Activated CD4-positive, CD25-positive, alpha-beta regulatory T cell treated with anti-CD3 and anti-CD28 coated beads, Interleukin-2, amount 50 U/mL, for 72 hours (primary cell): ENCODE results near the gene RAB40B.

ENCODE experiments used
- DNase-seq: peaks from one replicate; pipeline ENCODE4 v3.0.0; 2021

Gene RAB40B

GRCh38 chr17:82691714-82692113, 6.8 kb downstream of the RAB40B start:
- DNase-seq: no peak

DNA sequence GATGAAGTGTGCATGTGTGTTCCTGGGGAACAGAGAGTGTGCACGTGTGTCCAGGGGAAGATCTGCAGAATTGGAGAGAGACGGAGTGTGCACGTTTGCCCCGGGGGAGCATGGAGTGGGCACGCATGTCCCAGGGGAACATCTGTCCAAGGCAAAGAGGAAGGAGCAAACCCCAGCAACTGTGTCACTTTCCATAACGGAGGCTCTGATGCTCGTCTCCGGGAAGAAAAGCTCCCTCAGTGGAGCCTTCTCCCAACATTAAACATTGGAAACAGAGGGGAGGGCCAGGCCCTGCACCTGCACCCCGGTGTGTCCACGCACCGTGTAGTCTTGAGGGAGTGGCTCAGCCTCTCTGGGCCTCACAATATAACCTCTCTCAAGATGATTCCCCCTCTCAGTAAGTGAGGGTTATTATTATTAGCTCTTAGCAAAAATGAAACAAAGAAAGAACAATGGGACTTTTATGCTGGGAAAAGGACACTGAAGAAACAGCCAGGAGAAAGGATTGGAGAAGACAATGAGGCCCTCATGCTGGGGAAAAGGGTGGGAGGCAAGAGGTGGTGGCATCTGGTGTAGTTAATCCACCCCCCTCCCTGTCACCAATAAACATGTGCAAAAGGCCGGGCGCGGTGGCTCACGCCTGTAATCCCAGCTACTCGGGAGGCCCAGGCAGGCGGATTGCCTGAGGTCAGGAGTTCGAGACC, 7.6 kb downstream of the RAB40B start:
- DNase-seq: no peak

- no peak for DNase-seq
Observed at GRCh38 chr17:82689077-82689476, 9.4 kb downstream of the RAB40B start.

GRCh38 chr17:82687871-82688270, 10.6 kb downstream of the RAB40B start:
- DNase-seq: no peak

- DNase-seq: no peak
Observed at GRCh38 chr17:82687375-82687861, 11.1 kb downstream of the RAB40B start.

DNA sequence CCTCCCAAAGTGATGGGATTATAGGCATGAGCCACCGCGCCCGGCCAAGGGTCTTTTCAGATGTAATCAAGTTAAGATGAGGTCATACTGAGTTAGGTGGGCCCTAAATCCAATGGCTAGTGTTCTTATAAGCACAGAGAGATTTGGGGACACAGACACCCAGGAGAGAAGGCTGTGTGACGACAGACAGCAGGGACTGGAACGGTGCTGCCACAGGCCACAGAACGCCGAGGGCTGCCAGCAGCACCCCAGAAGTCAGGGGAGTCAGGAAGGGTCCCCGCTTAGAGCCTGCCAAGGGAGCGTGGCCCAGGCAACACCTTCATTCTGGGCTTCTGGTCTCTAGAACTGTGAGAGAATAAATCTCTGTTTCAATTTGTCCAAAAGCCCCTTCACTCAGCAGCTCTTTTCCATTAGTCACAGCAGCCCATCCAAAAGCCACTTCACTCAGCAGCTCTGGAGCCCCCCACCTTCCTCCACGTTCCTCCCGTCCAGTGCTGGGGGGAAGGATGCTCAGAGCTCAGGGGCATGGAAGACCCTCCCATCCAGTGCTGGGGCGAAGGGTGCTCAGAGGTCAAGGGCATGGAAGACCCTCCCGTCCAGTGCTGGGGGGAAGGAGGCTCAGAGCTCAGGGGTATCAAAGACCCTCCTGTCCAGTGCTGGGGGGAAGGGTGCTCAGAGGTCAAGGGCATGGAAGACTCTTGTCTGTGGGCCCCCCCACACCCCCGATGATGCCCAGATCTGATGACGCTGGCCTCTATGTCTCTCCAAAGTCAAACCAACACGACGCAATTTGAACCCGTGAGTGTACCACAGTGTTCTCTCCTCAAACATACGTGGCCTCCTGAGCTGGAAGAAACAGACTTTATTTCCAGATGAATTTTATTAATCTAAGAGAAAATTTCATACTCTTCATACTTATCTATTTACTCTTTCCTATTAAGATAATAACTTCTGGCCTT, 11.9 kb downstream of the RAB40B start:
- DNase-seq: no peak

- DNase-seq: no peak
Observed at GRCh38 chr17:82685291-82685690, 13.2 kb downstream of the RAB40B start.

- DNase-seq: no peak
Observed at GRCh38 chr17:82684228-82684841, 14.2 kb downstream of the RAB40B start.

DNA sequence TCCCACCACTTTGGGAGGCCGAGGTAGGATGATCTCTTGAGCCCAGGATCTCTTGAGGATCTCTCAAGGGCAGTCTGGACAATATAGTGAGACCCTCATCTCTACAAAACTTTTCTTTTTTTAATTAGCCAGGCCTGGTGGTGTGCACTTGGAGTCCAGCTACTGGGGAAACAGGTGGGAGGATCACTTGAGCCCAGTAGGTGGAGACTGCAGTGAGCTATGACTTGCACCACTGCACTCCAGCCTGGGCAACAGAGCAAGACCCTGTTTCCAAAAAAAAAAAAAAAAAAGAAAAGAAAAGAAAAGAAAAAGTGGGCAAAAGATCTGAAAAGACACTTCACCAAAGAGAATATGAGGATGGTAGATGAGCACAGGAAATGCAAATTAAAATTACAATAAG, 15.0 kb downstream of the RAB40B start:
- no peak for DNase-seq

DNA sequence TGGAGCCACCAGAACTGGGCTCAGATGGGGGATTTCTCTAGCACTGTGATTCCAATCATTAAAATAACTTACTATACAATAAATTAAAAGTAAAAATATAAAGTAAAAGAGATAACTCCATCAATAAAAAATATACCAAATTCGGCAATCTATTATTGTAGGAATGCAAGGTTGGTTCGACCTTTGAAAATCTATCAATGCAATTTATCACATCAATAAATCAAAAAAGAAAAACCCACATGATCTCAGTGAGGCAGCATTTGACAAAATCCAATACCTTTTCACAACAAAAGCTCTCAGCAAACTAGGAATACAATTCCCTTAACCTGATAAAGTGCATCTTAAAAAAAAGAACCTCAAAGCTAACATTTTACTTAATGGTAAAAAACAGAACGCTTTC, 17.0 kb downstream of the RAB40B start:
- no peak for DNase-seq

GRCh38 chr17:82679586-82680465, 18.7 kb downstream of the RAB40B start:
- no peak for DNase-seq

DNA sequence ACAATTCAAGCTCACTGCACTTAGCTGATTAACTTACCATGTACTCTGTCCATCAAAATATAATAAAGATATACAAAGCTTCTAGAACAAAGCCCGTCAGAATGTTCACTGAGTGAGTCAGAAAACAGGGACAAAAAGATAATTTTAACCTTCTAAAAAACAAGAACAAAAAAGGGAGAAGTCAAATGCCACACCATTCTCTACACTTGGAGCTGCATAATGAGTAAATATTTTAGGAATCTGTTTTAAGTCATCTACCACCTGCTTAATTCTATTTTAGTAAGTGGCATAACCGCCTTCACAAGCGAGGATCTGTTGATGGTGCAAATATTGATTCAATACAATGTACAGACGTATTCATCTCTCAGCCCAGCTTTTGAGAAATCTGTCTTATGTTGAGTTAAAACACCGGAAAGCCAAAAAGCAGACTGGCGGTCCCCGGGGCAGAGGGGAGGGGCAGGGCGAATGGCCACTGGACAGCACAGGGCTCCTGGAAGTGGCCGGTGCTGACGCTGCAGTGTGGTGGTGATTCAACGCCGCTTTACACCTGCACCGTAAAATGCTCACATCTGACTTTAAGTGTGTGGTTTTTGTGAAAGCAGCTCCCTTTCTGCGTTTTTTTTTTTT, 20.1 kb downstream of the RAB40B start:
- no peak for DNase-seq

DNA sequence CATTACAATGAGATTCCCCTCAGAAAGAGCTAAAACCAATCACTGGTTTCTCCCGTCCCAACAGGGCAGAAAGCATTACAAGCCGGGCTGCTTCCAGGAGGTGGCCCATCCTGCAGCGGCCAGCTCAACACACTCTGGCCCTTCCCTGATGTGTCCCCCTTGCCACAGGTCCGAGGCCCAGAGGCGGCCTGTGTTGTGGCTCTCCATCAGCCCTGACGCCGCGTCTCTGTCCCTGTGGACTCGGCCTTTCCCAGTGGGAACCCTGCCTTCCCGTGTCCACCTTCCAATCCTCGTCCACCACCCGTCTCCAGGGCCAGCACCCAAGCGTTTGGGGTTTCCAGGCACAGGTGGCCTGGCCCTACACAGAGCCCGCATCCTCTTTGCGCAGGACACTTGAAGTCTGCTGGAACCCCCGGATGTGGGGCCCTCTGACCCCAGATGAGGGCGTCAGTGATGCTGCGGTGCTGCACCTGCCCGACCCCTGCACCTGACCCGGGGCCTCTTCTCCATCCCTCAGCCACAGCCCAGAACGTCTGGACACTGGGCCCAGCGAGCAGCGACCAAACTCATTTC, 21.1 kb downstream of the RAB40B start:
- DNase-seq: no peak

- no peak for DNase-seq
Observed at GRCh38 chr17:82675476-82676245, 22.8 kb downstream of the RAB40B start.

GRCh38 chr17:82674656-82675475, 23.6 kb downstream of the RAB40B start:
- no peak for DNase-seq

DNA sequence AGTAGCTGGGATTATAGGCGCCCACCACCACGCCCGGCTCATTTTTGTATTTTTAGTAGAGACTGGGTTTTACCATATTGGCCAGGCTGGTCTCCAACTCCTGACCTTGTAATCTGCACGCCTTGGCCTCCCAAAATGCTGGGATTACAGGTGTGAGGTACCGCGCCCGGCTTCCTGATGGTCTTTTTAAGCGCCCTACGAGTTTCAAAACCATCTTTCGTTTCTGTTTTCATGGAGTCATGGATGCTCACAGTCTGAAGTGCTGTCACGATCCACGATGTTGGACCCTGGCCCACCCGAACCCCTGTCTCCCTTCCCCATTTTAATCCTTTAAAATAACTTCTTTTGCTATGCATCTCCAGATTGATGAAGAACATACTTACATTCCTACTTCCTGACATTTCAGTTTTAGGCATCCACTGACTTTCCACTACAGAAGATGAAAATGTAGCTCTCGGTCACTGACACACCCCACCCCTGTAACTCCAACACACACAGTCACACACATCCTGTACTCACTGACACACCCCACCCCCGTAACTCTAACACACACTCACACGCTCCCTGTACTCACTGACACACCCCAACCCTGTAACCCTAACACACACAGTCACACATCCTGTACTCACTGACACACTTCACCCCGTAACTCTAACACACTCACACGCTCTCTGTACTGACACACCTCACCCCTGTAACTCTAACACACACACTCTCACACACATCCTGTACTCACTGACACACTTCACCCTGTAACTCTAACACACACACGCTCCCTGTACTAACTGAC, 27.6 kb downstream of the RAB40B start:
- DNase-seq: no peak

- no peak for DNase-seq
Observed at GRCh38 chr17:82668631-82669099, 29.8 kb downstream of the RAB40B start.

DNA sequence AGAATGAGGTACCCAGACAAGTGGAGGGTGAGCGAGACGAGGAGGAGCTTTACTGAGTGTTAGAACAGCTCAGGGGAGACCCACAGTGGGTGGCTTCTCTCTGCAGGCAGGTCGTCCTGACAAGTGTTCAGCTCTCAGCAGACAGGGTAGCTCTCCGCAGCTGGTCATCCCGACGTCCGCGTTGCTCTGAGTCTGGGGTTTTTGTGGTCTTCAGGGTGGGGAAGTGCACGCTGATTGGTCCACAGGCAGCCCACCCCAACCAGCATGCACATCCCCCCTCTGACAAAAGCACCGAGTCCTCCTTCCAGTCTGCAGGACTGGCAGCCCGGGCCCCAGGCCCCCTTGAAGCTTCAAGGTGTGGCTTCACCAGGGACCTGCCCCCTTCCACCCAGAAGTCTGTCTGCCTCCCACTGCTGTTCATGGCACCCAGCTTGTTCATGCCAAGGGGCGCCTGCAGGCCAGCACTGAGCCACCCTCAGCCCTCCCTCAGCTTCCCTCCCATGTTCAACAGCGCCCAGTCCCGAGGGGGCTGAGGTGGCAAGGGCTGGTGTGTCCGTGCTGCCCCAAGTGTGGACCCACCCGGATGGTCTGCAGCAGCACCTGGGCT, 30.4 kb downstream of the RAB40B start:
- DNase-seq: no peak

GRCh38 chr17:82667668-82668000, 30.9 kb downstream of the RAB40B start:
- DNase-seq: no peak
